ENCODE measurements around the gene FCGR1A. TPM values are rescaled to one million over a fixed set of nuclear protein-coding genes. Genes with fewer than 3 reads are reported as not detected.
"Not testable (repeated sequence)": the region's sequence is repeated elsewhere in the genome, so short reads cannot be mapped to it uniquely, and the experiment has no call there.

Gene FCGR1A
- total and polyA plus RNA-seq, 8 donors = 3.5 to 9.4 (median 5.3) TPM; not detected in 3

- H3K27ac ChIP-seq; DNase-seq; H3K36me3 ChIP-seq; H3K4me3 ChIP-seq; H3K27me3 ChIP-seq; intact Hi-C loops (cut with DNase I; ENCODE audit: low total_unique reads); H3K4me1 ChIP-seq; H3K9me3 ChIP-seq: not testable (repeated sequence)
- 73 to 82% (median 78%) methylated on average over 4 to 5 of the region's 5 CpGs for WGBS, 5 donors
These were observed 995 bp upstream of the FCGR1A start for GRCh38 chr1:149781413-149781984.

GRCh38 chr1:149783289-149783688 lies 795 bp downstream of the FCGR1A start:
- DNase-seq; intact Hi-C loops (cut with DNase I; ENCODE audit: low total_unique reads); H3K9me3 ChIP-seq; H3K4me1 ChIP-seq; H3K36me3 ChIP-seq; H3K27ac ChIP-seq; H3K27me3 ChIP-seq; H3K4me3 ChIP-seq: not testable (repeated sequence)
- WGBS, 5 donors = no CpG with 5 or more reads among the region's 2 CpGs

GRCh38 chr1:149783868-149784267 lies 1.4 kb downstream of the FCGR1A start:
- H3K4me3 ChIP-seq; DNase-seq; H3K36me3 ChIP-seq; H3K27me3 ChIP-seq; H3K4me1 ChIP-seq; H3K9me3 ChIP-seq; H3K27ac ChIP-seq; intact Hi-C loops (cut with DNase I; ENCODE audit: low total_unique reads): not testable (repeated sequence)
- 60 to 83% (median 61%) methylated on average over 1 to 4 of the region's 4 CpGs for WGBS, 5 donors

- H3K36me3 ChIP-seq; H3K27me3 ChIP-seq; H3K4me3 ChIP-seq; DNase-seq; H3K27ac ChIP-seq; H3K9me3 ChIP-seq; intact Hi-C loops (cut with DNase I; ENCODE audit: low total_unique reads); H3K4me1 ChIP-seq: not testable (repeated sequence)
- 81 to 100% (median 95%) methylated on average over 2 of the region's 3 CpGs for WGBS, 5 donors
These were observed 5.4 kb downstream of the FCGR1A start for GRCh38 chr1:149787688-149788451.

GRCh38 chr1:149792502-149792901 lies 10.0 kb downstream of the FCGR1A start:
- H3K27me3 ChIP-seq; H3K9me3 ChIP-seq; intact Hi-C loops (cut with DNase I; ENCODE audit: low total_unique reads); H3K4me1 ChIP-seq; H3K36me3 ChIP-seq: not testable (repeated sequence)
- H3K27ac ChIP-seq = peak overlapping the region; percentile 82 to 88 (median 84)
- WGBS, 5 donors = 0 to 1% (median 0%) methylated on average over 12 to 26 of the region's 36 CpGs; no CpG with 5 or more reads in 2 of the 5 donors
- DNase-seq = peak; percentile 56 to 74
- peak overlapping the region; percentile 52 to 62 (median 57) for H3K4me3 ChIP-seq
- peak in 2 of 7 experiments; percentile 3 to 64 for TF ChIP-seq CTCF (IDR thresholded peaks at IDR 0.05)
- peak in 1 of 3 donors; percentile 3 for TF ChIP-seq POLR2AphosphoS5 (IDR thresholded peaks at IDR 0.05)

- intact Hi-C loops (cut with DNase I; ENCODE audit: low total_unique reads) = not testable (repeated sequence)
- WGBS, 5 donors = 1 to 4% (median 1%) methylated on average over 7 to 39 of the region's 52 CpGs; no CpG with 5 or more reads in 1 of the 5 donors
- TF ChIP-seq CTCF (IDR thresholded peaks at IDR 0.05) = peak in 5 of 7 experiments; percentile 5 to 75 (median 51)
These were observed 10.5 kb downstream of the FCGR1A start for GRCh38 chr1:149792912-149793515.

GRCh38 chr1:149793885-149794284 lies 11.4 kb downstream of the FCGR1A start:
- H3K36me3 ChIP-seq; intact Hi-C loops (cut with DNase I; ENCODE audit: low total_unique reads); H3K4me1 ChIP-seq; DNase-seq; H3K27ac ChIP-seq; H3K27me3 ChIP-seq; H3K9me3 ChIP-seq: not testable (repeated sequence)
- WGBS, 5 donors = 57 to 94% (median 61%) methylated on average over 1 to 4 of the region's 5 CpGs
- H3K4me3 ChIP-seq = peak overlapping the region in 2 of 4 donors; percentile 58 to 62

More at GRCh38 chr1:149792912-149793515, 10.5 kb downstream of the FCGR1A start:
- H3K27me3 ChIP-seq, H3K4me1 ChIP-seq, H3K9me3 ChIP-seq, H3K36me3 ChIP-seq: not testable (repeated sequence)
- DNase-seq = peak; percentile 84 to 87
- Histone ChIP-seq H3K4me3 (peak overlapping the region; percentile 52 to 62 (median 57)), H3K27ac (peak overlapping the region; percentile 57 to 88 (median 84))

GRCh38 chr1:149801628-149802027 lies 19.1 kb downstream of the FCGR1A start:
- H3K27ac ChIP-seq; intact Hi-C loops (cut with DNase I; ENCODE audit: low total_unique reads); H3K36me3 ChIP-seq; H3K9me3 ChIP-seq; H3K4me1 ChIP-seq; H3K4me3 ChIP-seq; H3K27me3 ChIP-seq; DNase-seq: not testable (repeated sequence)
- 80 to 94% (median 93%) methylated on average over 1 of the region's 3 CpGs for WGBS, 5 donors

GRCh38 chr1:149804417-149805080 lies 22.1 kb downstream of the FCGR1A start:
- WGBS, 5 donors = 60 to 71% methylated on average over 1 to 2 of the region's 4 CpGs; no CpG with 5 or more reads in 3 of the 5 donors
- H3K9me3 ChIP-seq; intact Hi-C loops (cut with DNase I; ENCODE audit: low total_unique reads); H3K27me3 ChIP-seq; DNase-seq; H3K4me3 ChIP-seq; H3K4me1 ChIP-seq; H3K36me3 ChIP-seq; H3K27ac ChIP-seq: not testable (repeated sequence)

Measured in stomach (tissue), 9 donors.